H9 (cell line): ENCODE measurements around the gene PACS1. TPM values are rescaled to one million over a fixed set of nuclear protein-coding genes. Genes with fewer than 3 reads are reported as not detected.

Experiments used
- DNase-seq: peaks from one replicate; pipeline ENCODE4 v3.0.0-alpha.2; 2017
- H2AFZ ChIP-seq: one replicate; pipeline ENCODE4 v1.6.1; 2013; ENCODE audit warnings: mild to moderate bottlenecking, low read length, control low read depth, moderate library complexity
- H2AK5ac ChIP-seq: 2 replicates; pipeline ENCODE4 v1.6.1; 2013; ENCODE audit warnings: low read length, control low read depth, mixed read lengths; ENCODE audit not compliant: insufficient read length
- H2BK120ac ChIP-seq: one replicate; pipeline ENCODE4 v1.6.1; 2013; ENCODE audit warnings: low read depth, mild to moderate bottlenecking, low read length, control low read depth, inconsistent platforms; ENCODE audit not compliant: poor library complexity, severe bottlenecking
- H2BK12ac ChIP-seq: 2 replicates; pipeline ENCODE4 v1.6.1; 2013; ENCODE audit warnings: low read length, control low read depth, mixed read lengths, low read depth; ENCODE audit not compliant: insufficient read length
- H2BK15ac ChIP-seq: 2 replicates; pipeline ENCODE4 v1.6.1; 2013; ENCODE audit warnings: low read depth, low read length, control low read depth
- H2BK20ac ChIP-seq: one replicate; pipeline ENCODE4 v1.6.1; 2013; ENCODE audit warnings: low read depth, mild to moderate bottlenecking, low read length, control low read depth, inconsistent platforms; ENCODE audit not compliant: poor library complexity, severe bottlenecking
- H2BK5ac ChIP-seq: 2 replicates; pipeline ENCODE4 v1.6.1; 2013; ENCODE audit warnings: low read length, control low read depth, mixed read lengths; ENCODE audit not compliant: insufficient read length
- H3K14ac ChIP-seq: 2 replicates; pipeline ENCODE4 v1.6.1; 2013; ENCODE audit warnings: low read length, control low read depth; ENCODE audit not compliant: insufficient read depth
- H3K18ac ChIP-seq: 2 replicates; pipeline ENCODE4 v1.6.1; 2013; ENCODE audit warnings: low read depth, mild to moderate bottlenecking, mixed read lengths, low read length, control low read depth; ENCODE audit not compliant: insufficient read length
- H3K23ac ChIP-seq: 2 replicates; pipeline ENCODE4 v1.6.1; 2013; ENCODE audit warnings: low read length, control low read depth, mixed read lengths, low read depth; ENCODE audit not compliant: insufficient read length
- H3K23me2 ChIP-seq: 2 replicates; pipeline ENCODE4 v1.6.1; 2013; ENCODE audit warnings: low read depth, mild to moderate bottlenecking, mixed read lengths, low read length, control low read depth; ENCODE audit not compliant: insufficient read length, poor library complexity, severe bottlenecking
- H3K27ac ChIP-seq: 2 replicates; pipeline ENCODE4 v1.5.1; 2013; ENCODE audit warnings: low read length, control low read depth, mixed read lengths, low read depth; ENCODE audit not compliant: insufficient read length
- H3K27me3 ChIP-seq: 2 replicates; pipeline ENCODE4 v1.6.1; 2013; ENCODE audit warnings: low read length, control low read depth, inconsistent platforms; ENCODE audit not compliant: insufficient read depth
- H3K4ac ChIP-seq: 2 replicates; pipeline ENCODE4 v1.6.1; 2013; ENCODE audit warnings: low read depth, mild to moderate bottlenecking, control low read depth, inconsistent platforms, low read length, moderate library complexity
- H3K4me1 ChIP-seq: 2 replicates; pipeline ENCODE4 v1.6.1; 2013; ENCODE audit warnings: low read length, control low read depth, inconsistent platforms; ENCODE audit not compliant: insufficient read depth
- H3K4me2 ChIP-seq: 2 replicates; pipeline ENCODE4 v1.6.1; 2013; ENCODE audit warnings: low read length, control low read depth, mixed read lengths; ENCODE audit not compliant: insufficient read length, insufficient read depth
- H3K56ac ChIP-seq: 2 replicates; pipeline ENCODE4 v1.6.1; 2013; ENCODE audit warnings: low read depth, mild to moderate bottlenecking, mixed read lengths, low read length, control low read depth; ENCODE audit not compliant: insufficient read length
- H3K79me1 ChIP-seq: 2 replicates; pipeline ENCODE4 v1.6.1; 2013; ENCODE audit warnings: low read depth, mild to moderate bottlenecking, moderate library complexity, low read length, control low read depth, inconsistent platforms; ENCODE audit not compliant: insufficient read depth, poor library complexity, severe bottlenecking
- H3K79me2 ChIP-seq: 2 replicates; pipeline ENCODE4 v1.6.1; 2013; ENCODE audit warnings: low read length, control low read depth, inconsistent platforms; ENCODE audit not compliant: insufficient read depth
- H3K9ac ChIP-seq: 2 replicates; pipeline ENCODE4 v1.6.1; 2013; ENCODE audit warnings: low read length, control low read depth, mixed read lengths; ENCODE audit not compliant: insufficient read length; ENCODE audit errors: extremely low read depth
- H3K9me3 ChIP-seq: one replicate; pipeline ENCODE4 v1.6.1; 2013; ENCODE audit warnings: low read depth, low read length, inconsistent platforms; ENCODE audit not compliant: control insufficient read depth
- H3T11ph ChIP-seq: one replicate; pipeline ENCODE4 v1.6.1; 2013; ENCODE audit warnings: mild to moderate bottlenecking, low read length, control low read depth, inconsistent platforms
- H4K20me1 ChIP-seq: one replicate; pipeline ENCODE4 v1.6.1; 2013; ENCODE audit not compliant: control insufficient read depth, insufficient read length, insufficient read depth
- H4K5ac ChIP-seq: 2 replicates; pipeline ENCODE4 v1.6.1; 2013; ENCODE audit warnings: low read depth, mild to moderate bottlenecking, mixed read lengths, low read length, control low read depth; ENCODE audit not compliant: insufficient read length
- H4K8ac ChIP-seq: replicated peaks from 2 replicates; pipeline ENCODE4 v1.6.1; 2013; ENCODE audit warnings: low read length, control low read depth, mixed read lengths, low read depth; ENCODE audit not compliant: insufficient read length
- H4K91ac ChIP-seq: 2 replicates; pipeline ENCODE4 v1.6.1; 2013; ENCODE audit warnings: low read depth, mild to moderate bottlenecking, moderate library complexity, mixed read lengths, low read length, control low read depth; ENCODE audit not compliant: insufficient read length
- H3K27ac Mint-ChIP-seq, 3 experiments: 2 replicates in 2 of 3; 3 replicates in 1 of 3; pipeline ENCODE4 v1.8.0; 2020 to 2021; ENCODE audit warnings: mixed read lengths in 3 of 3, mild to moderate bottlenecking in 1 of 3, moderate library complexity in 1 of 3
- H3K27me3 Mint-ChIP-seq: 2 replicates; pipeline ENCODE4 v1.8.0; 2021; ENCODE audit warnings: low read depth, mild to moderate bottlenecking, moderate library complexity, mixed read lengths
- H3K36me3 Mint-ChIP-seq, 3 experiments: 2 replicates in 2 of 3; 3 replicates in 1 of 3; pipeline ENCODE4 v1.8.0; 2020 to 2021; ENCODE audit warnings: low read depth in 3 of 3, mixed read lengths in 3 of 3; ENCODE audit not compliant: insufficient read depth in 1 of 3
- H3K4me1 Mint-ChIP-seq, 2 experiments: 2 replicates each; pipeline ENCODE4 v1.8.0; 2020; ENCODE audit warnings: mixed read lengths in 2 of 2
- H3K4me3 Mint-ChIP-seq, 2 experiments: 2 replicates in 1 of 2; 3 replicates in 1 of 2; pipeline ENCODE4 v1.8.0; 2020 to 2021; ENCODE audit warnings: mild to moderate bottlenecking in 2 of 2, mixed read lengths in 2 of 2, moderate library complexity in 1 of 2
- H3K9me3 Mint-ChIP-seq, 2 experiments: 2 replicates in 1 of 2; 3 replicates in 1 of 2; pipeline ENCODE4 v1.8.0; 2020; ENCODE audit warnings: mild to moderate bottlenecking in 2 of 2, mixed read lengths in 2 of 2, moderate library complexity in 1 of 2
- WGBS: extraction: QIAGEN DNeasy Blood & Tissue Kit; methylation state at CpG from one replicate; pipeline ENCODE4 v1.1.7; 2013; ENCODE audit warnings: missing lambda C conversion rate, low lambda C conversion rate, mixed read lengths; ENCODE audit not compliant: insufficient read length; ENCODE audit errors: extremely low coverage; 5-methylcytosine and 5-hydroxymethylcytosine counted together
- total RNA-seq: library from RNA; stranded (reverse); gene quantifications from 2 replicates; pipeline ENCODE4 v1.2.1, GENCODE V29; 2021
- TF ChIP-seq, protein P1 (sequence below): fragments of 200-600 bp; sonication (generic); conservative IDR thresholded peaks from 3 replicates; pipeline ENCODE4 v1.8.0; 2021; ENCODE audit warnings: antibody characterized with exemption, mild to moderate bottlenecking

PACS1 gene
- total RNA-seq, 1 experiment from 2014 or later: 35.5 TPM

DNA sequence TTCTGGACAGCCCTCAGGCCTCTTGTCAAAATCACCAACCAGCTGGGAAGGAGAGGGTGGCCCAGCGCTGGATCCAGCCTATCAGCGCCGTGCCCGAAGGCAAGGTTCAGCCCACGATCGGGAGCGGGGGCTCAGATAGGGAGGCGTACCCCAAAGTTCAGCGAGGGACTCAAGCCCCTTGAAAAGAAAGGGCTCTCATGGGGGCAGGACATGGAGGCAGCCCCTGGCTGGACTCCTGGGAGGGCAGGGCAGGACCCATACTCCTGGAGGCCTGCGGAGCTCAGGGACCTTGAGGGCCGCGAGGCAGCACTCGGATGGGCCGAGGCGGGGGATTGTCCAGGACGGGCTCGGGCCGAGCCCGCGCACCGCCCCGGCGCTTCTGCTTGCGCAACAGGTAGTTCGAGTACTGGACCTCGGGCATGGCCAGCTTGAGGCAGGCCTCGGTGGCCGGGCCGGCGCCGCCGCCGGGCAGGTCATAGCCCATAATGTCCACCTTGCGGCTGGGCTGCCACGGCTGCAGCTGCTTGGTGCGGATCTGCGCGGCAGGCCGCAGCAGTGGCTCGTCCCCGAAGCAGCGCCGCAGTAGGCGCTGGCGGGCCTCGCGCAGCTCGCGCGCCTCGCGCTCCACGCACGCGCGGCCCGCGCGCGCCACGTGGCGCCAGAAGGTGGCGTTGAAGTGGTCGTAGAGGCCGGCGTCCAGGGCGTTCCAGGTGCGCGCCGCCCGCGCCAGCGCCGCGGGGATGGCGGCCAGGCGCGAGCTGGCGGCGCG lies 27.7 kb upstream of the PACS1 start:
- H4K8ac ChIP-seq: no peak overlapping the region
- no peaks in the 10 kb centered on the region for H3K4me1 ChIP-seq
- H2AK5ac ChIP-seq: no peak overlapping the region
- Mint-ChIP-seq H3K4me3 (no peak overlapping the region), H3K27me3 (no peaks in the 10 kb centered on the region), H3K36me3 (peaks cover 18 to 32% (median 21%) of the 10 kb centered on the region in 3 experiments), H3K4me1 (peaks cover 11 to 14% of the 10 kb centered on the region in 2 experiments), H3K9me3 (peaks cover 5 to 10% of the 10 kb centered on the region in 2 experiments), H3K27ac (no peak overlapping the region)
- no peak overlapping the region for H3K56ac ChIP-seq
- no peak overlapping the region for H3K27ac ChIP-seq
- no peak overlapping the region for H2BK15ac ChIP-seq
- no peak overlapping the region for H2BK120ac ChIP-seq
- TF ChIP-seq, protein P1, sequence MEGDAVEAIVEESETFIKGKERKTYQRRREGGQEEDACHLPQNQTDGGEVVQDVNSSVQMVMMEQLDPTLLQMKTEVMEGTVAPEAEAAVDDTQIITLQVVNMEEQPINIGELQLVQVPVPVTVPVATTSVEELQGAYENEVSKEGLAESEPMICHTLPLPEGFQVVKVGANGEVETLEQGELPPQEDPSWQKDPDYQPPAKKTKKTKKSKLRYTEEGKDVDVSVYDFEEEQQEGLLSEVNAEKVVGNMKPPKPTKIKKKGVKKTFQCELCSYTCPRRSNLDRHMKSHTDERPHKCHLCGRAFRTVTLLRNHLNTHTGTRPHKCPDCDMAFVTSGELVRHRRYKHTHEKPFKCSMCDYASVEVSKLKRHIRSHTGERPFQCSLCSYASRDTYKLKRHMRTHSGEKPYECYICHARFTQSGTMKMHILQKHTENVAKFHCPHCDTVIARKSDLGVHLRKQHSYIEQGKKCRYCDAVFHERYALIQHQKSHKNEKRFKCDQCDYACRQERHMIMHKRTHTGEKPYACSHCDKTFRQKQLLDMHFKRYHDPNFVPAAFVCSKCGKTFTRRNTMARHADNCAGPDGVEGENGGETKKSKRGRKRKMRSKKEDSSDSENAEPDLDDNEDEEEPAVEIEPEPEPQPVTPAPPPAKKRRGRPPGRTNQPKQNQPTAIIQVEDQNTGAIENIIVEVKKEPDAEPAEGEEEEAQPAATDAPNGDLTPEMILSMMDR: no peak
- no peaks in the 10 kb centered on the region for H3K23me2 ChIP-seq
- no peak overlapping the region for H3K4me2 ChIP-seq
- WGBS: no CpG with 5 or more reads among the region's 81 CpGs
- H3K9ac ChIP-seq: no peak overlapping the region
- no peak overlapping the region for H3K23ac ChIP-seq
- H3K18ac ChIP-seq: no peak overlapping the region
- DNase-seq: no peak
- no peak overlapping the region for H2BK12ac ChIP-seq
- H4K91ac ChIP-seq: no peak overlapping the region
- H3K27me3 ChIP-seq: no peaks in the 10 kb centered on the region
- H4K20me1 ChIP-seq: peaks cover under 1% of the 10 kb centered on the region
- no peaks in the 10 kb centered on the region for H3K79me1 ChIP-seq
- H3K14ac ChIP-seq: no peak overlapping the region
- H3K79me2 ChIP-seq: no peaks in the 10 kb centered on the region
- H2BK20ac ChIP-seq: no peak overlapping the region
- peaks cover 2% of the 10 kb centered on the region for H3K9me3 ChIP-seq
- no peak overlapping the region for H2BK5ac ChIP-seq
- no peak overlapping the region for H4K5ac ChIP-seq
- no peak overlapping the region for H3K4ac ChIP-seq
- H3T11ph ChIP-seq: no peak overlapping the region
- no peak overlapping the region for H2AFZ ChIP-seq
